Neural cell (in vitro differentiated cells): ENCODE measurements around the gene SGTA. TPM values are rescaled to one million over a fixed set of nuclear protein-coding genes. Genes with fewer than 3 reads are reported as not detected.

Source experiments
- H2AFZ ChIP-seq: fragments of 200-600, 300-800 bp; sonication (generic), shearing (Covaris generic); 2 replicates; pipeline ENCODE4 v1.6.0; 2014; ENCODE audit warnings: low read depth, mild to moderate bottlenecking, antibody characterized with exemption, low read length, moderate library complexity
- H3F3A ChIP-seq: fragments of 200-600 bp; shearing (Covaris generic); 2 replicates; pipeline ENCODE4 v1.6.1; 2016; ENCODE audit warnings: mild to moderate bottlenecking, moderate library complexity, mixed read lengths, antibody characterized with exemption, low read length; ENCODE audit not compliant: insufficient read depth, poor library complexity, severe bottlenecking
- H3K27ac ChIP-seq: fragments of 200-600, 300-800 bp; sonication (generic), shearing (Covaris generic); 2 replicates; pipeline ENCODE4 v1.5.1; 2014; ENCODE audit warnings: mild to moderate bottlenecking, low read length, moderate library complexity
- H3K27me3 ChIP-seq: fragments of 300-800, 200-600 bp; sonication (generic), shearing (Covaris generic); 2 replicates; pipeline ENCODE4 v1.6.0; 2014; ENCODE audit warnings: mild to moderate bottlenecking, low read depth, low read length, moderate library complexity; ENCODE audit not compliant: insufficient read depth
- H3K36me3 ChIP-seq: fragments of 300-800, 200-600 bp; sonication (generic), shearing (Covaris generic); 2 replicates; pipeline ENCODE4 v1.5.1; 2014; ENCODE audit warnings: mild to moderate bottlenecking, antibody characterized with exemption, low read length, moderate library complexity; ENCODE audit not compliant: insufficient read depth
- H3K4me2 ChIP-seq: fragments of 300-800, 200-600 bp; sonication (generic), shearing (Covaris generic); 2 replicates; pipeline ENCODE4 v1.6.0; 2014; ENCODE audit warnings: mild to moderate bottlenecking, low read length
- H3K4me3 ChIP-seq: fragments of 300-800, 200-600 bp; sonication (generic), shearing (Covaris generic); 2 replicates; pipeline ENCODE4 v1.5.1; 2014; ENCODE audit warnings: mild to moderate bottlenecking, low read length, moderate library complexity
- H3K79me2 ChIP-seq: fragments of 200-600 bp; shearing (Covaris generic); replicated peaks from 2 replicates; pipeline ENCODE4 v1.6.0; 2014; ENCODE audit warnings: mild to moderate bottlenecking, low read length, moderate library complexity; ENCODE audit not compliant: insufficient read depth
- H3K9ac ChIP-seq: fragments of 300-800, 200-600 bp; sonication (generic), shearing (Covaris generic); 2 replicates; pipeline ENCODE4 v1.6.1; 2016; ENCODE audit warnings: mild to moderate bottlenecking, low read length, mixed read lengths
- H3K9me2 ChIP-seq: fragments of 200-600 bp; shearing (Covaris generic); 2 replicates; pipeline ENCODE4 v1.6.1; 2016; ENCODE audit warnings: mild to moderate bottlenecking, low read length, mixed read lengths; ENCODE audit not compliant: insufficient read depth
- H3K9me3 ChIP-seq: fragments of 200-600, 300-800 bp; sonication (generic), shearing (Covaris generic); 2 replicates; pipeline ENCODE4 v1.6.1; 2016; ENCODE audit warnings: mild to moderate bottlenecking, mixed run types, low read length, moderate library complexity, mixed read lengths
- H4K20me1 ChIP-seq: fragments of 200-600 bp; shearing (Covaris generic); 2 replicates; pipeline ENCODE4 v1.6.1; 2016; ENCODE audit warnings: mild to moderate bottlenecking, mixed run types; ENCODE audit not compliant: insufficient read depth
- EP300 ChIP-seq: fragments of 450-650 bp; conservative IDR thresholded peaks from 2 replicates; pipeline ENCODE4 v1.6.1; 2014; ENCODE audit warnings: antibody characterized with exemption, mild to moderate bottlenecking, moderate library complexity; ENCODE audit not compliant: poor library complexity, severe bottlenecking
- EZH2 ChIP-seq: fragments of 200-600, 300-800 bp; shearing (Covaris generic), sonication (generic); IDR thresholded peaks from 2 replicates; pipeline ENCODE4 v1.6.1; 2014; ENCODE audit warnings: antibody characterized with exemption, low read length, borderline replicate concordance, mild to moderate bottlenecking; ENCODE audit not compliant: insufficient read depth, poor library complexity, severe bottlenecking
- MXI1 ChIP-seq: fragments of 450-650 bp; conservative IDR thresholded peaks from 2 replicates; pipeline ENCODE4 v1.6.1; 2014; ENCODE audit warnings: antibody characterized with exemption, mild to moderate bottlenecking; ENCODE audit not compliant: poor library complexity, severe bottlenecking
- POLR2AphosphoS5 ChIP-seq: IDR thresholded peaks from 2 replicates; pipeline ENCODE4 v1.6.1; 2012
- RAD21 ChIP-seq: fragments of 450-650 bp; conservative IDR thresholded peaks from 2 replicates; pipeline ENCODE4 v1.6.1; 2014; ENCODE audit warnings: antibody characterized with exemption, mild to moderate bottlenecking, moderate library complexity
- SMC3 ChIP-seq: fragments of 450-650 bp; conservative IDR thresholded peaks from 2 replicates; pipeline ENCODE4 v1.6.1; 2014; ENCODE audit warnings: antibody characterized with exemption, mild to moderate bottlenecking, moderate library complexity; ENCODE audit not compliant: poor library complexity
- TAF1 ChIP-seq: IDR thresholded peaks from 2 replicates; pipeline ENCODE4 v1.6.1; 2012; ENCODE audit warnings: low read depth
- polyA plus RNA-seq: library from polyadenylated mRNA; depleted of rRNA; stranded (reverse); fragments of >200 nt; gene quantifications from 2 replicates; pipeline ENCODE4 v1.2.3, GENCODE V29; 2014
- TF ChIP-seq, protein P1 (sequence below): fragments of 450-650 bp; IDR thresholded peaks from 2 replicates; pipeline ENCODE4 v1.5.1; 2014; ENCODE audit warnings: antibody characterized with exemption, mild to moderate bottlenecking, moderate library complexity; ENCODE audit not compliant: poor library complexity, severe bottlenecking
- TF ChIP-seq, protein P2 (sequence below): IDR thresholded peaks from 2 replicates; pipeline ENCODE4 v1.6.1; 2012; ENCODE audit warnings: borderline replicate concordance

The SGTA gene
- polyA plus RNA-seq, 1 donor from 2014 or later: 80.6 TPM

DNA sequence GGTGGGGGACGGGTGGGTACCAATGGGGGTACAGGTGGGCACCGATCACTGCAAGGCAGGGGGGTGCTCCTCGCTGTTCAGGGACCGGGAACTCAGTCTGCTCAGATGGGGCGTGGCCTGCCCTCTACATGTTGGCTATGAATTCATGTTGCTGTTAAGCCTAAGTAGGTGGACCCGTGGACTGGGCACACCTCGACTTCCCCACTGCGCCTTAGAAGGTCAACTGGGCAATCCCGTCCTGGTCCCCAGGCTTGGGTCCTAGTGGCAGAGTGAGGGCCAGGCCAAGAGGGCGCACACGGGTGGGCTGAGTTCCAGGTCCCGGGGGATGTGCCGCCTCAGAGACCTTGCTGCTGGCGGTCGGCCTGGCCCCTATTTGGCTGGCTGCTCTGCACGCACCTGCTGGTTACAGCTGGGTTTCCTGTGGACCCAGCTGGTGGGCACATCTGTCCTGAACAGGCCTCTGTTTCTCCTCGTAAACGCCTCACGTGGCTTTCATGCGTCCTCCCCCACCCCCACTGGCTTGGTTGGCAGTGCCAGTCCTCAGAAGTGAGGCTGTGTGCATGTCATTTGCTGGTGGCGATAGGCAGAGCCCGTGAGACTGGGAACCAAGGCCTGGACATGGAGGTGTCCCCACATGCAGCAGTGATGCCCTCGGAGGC is 23.0 kb upstream of the SGTA start:
- no peak overlapping the region for H3K9ac ChIP-seq
- no peaks in the 10 kb centered on the region for H3K9me3 ChIP-seq
- no peaks in the 10 kb centered on the region for H3K27me3 ChIP-seq
- H3K4me2 ChIP-seq: no peak overlapping the region
- TF ChIP-seq SMC3: no peak
- no peak for TF ChIP-seq EZH2
- H4K20me1 ChIP-seq: no peaks in the 10 kb centered on the region
- no peaks in the 10 kb centered on the region for H3K36me3 ChIP-seq
- no peaks in the 10 kb centered on the region for H3F3A ChIP-seq
- no peak overlapping the region for H2AFZ ChIP-seq
- H3K27ac ChIP-seq: no peak overlapping the region
- no peak overlapping the region for H3K4me3 ChIP-seq
- no peaks in the 10 kb centered on the region for H3K79me2 ChIP-seq
- no peaks in the 10 kb centered on the region for H3K9me2 ChIP-seq

DNA sequence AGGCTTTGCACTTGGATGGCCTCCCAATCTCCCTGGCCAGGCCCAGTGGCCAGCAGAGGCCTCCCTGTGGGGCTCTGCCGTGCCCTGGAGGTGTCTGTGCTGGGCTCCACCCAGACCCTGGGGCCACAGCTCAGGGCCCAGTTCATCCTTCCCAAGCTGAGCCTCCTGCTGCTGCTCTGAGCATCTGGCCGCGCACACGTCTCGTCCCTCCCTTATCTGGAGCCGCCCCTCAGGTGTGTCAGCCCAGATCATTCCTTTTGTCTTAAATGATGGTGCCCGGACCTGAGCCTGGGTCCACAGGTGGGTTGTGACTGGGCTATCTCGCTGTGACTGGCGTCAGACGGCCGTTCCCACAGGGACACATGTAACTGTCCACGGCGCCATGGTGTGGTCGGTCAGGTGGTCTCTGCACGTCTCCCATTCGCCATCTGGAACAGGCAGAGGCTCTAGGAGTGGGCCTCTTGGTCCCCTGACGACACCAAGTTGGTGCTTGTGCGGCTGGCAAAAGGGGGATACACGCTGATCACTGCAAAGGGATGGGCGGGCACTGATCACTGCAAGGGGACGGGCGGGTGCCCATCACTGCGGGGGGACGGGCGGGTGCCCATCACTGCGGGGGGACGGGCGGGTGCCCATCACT is 22.3 kb upstream of the SGTA start:
- no peaks in the 10 kb centered on the region for H3K36me3 ChIP-seq
- H3K9me2 ChIP-seq: no peaks in the 10 kb centered on the region
- no peak overlapping the region for H2AFZ ChIP-seq
- no peak overlapping the region for H3K27ac ChIP-seq
- no peak overlapping the region for H3K4me3 ChIP-seq
- H3K27me3 ChIP-seq: no peaks in the 10 kb centered on the region
- H4K20me1 ChIP-seq: no peaks in the 10 kb centered on the region
- no peak for TF ChIP-seq MXI1
- TF ChIP-seq SMC3: no peak
- no peak for TF ChIP-seq EP300
- TF ChIP-seq POLR2AphosphoS5: no peak
- TF ChIP-seq TAF1: no peak
- TF ChIP-seq, protein P1, sequence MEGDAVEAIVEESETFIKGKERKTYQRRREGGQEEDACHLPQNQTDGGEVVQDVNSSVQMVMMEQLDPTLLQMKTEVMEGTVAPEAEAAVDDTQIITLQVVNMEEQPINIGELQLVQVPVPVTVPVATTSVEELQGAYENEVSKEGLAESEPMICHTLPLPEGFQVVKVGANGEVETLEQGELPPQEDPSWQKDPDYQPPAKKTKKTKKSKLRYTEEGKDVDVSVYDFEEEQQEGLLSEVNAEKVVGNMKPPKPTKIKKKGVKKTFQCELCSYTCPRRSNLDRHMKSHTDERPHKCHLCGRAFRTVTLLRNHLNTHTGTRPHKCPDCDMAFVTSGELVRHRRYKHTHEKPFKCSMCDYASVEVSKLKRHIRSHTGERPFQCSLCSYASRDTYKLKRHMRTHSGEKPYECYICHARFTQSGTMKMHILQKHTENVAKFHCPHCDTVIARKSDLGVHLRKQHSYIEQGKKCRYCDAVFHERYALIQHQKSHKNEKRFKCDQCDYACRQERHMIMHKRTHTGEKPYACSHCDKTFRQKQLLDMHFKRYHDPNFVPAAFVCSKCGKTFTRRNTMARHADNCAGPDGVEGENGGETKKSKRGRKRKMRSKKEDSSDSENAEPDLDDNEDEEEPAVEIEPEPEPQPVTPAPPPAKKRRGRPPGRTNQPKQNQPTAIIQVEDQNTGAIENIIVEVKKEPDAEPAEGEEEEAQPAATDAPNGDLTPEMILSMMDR: no peak
- TF ChIP-seq, protein P2, sequence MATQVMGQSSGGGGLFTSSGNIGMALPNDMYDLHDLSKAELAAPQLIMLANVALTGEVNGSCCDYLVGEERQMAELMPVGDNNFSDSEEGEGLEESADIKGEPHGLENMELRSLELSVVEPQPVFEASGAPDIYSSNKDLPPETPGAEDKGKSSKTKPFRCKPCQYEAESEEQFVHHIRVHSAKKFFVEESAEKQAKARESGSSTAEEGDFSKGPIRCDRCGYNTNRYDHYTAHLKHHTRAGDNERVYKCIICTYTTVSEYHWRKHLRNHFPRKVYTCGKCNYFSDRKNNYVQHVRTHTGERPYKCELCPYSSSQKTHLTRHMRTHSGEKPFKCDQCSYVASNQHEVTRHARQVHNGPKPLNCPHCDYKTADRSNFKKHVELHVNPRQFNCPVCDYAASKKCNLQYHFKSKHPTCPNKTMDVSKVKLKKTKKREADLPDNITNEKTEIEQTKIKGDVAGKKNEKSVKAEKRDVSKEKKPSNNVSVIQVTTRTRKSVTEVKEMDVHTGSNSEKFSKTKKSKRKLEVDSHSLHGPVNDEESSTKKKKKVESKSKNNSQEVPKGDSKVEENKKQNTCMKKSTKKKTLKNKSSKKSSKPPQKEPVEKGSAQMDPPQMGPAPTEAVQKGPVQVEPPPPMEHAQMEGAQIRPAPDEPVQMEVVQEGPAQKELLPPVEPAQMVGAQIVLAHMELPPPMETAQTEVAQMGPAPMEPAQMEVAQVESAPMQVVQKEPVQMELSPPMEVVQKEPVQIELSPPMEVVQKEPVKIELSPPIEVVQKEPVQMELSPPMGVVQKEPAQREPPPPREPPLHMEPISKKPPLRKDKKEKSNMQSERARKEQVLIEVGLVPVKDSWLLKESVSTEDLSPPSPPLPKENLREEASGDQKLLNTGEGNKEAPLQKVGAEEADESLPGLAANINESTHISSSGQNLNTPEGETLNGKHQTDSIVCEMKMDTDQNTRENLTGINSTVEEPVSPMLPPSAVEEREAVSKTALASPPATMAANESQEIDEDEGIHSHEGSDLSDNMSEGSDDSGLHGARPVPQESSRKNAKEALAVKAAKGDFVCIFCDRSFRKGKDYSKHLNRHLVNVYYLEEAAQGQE: no peak
- TF ChIP-seq EZH2: no peak
- TF ChIP-seq RAD21: no peak
- no peaks in the 10 kb centered on the region for H3K79me2 ChIP-seq
- H3F3A ChIP-seq: no peaks in the 10 kb centered on the region
- H3K9ac ChIP-seq: no peak overlapping the region
- H3K4me2 ChIP-seq: no peak overlapping the region
- H3K9me3 ChIP-seq: no peaks in the 10 kb centered on the region
